Neural cell (in vitro differentiated cells): ENCODE results near the gene MRPS35. TPM values are rescaled to one million over a fixed set of nuclear protein-coding genes. Genes with fewer than 3 reads are reported as not detected.

Source experiments
- H2AFZ ChIP-seq: fragments of 200-600, 300-800 bp; sonication (generic), shearing (Covaris generic); 2 replicates; pipeline ENCODE4 v1.6.0; 2014; ENCODE audit warnings: low read depth, mild to moderate bottlenecking, antibody characterized with exemption, low read length, moderate library complexity
- H3F3A ChIP-seq: fragments of 200-600 bp; shearing (Covaris generic); 2 replicates; pipeline ENCODE4 v1.6.1; 2016; ENCODE audit warnings: mild to moderate bottlenecking, moderate library complexity, mixed read lengths, antibody characterized with exemption, low read length; ENCODE audit not compliant: insufficient read depth, poor library complexity, severe bottlenecking
- H3K27ac ChIP-seq: fragments of 200-600, 300-800 bp; sonication (generic), shearing (Covaris generic); 2 replicates; pipeline ENCODE4 v1.5.1; 2014; ENCODE audit warnings: mild to moderate bottlenecking, low read length, moderate library complexity
- H3K27me3 ChIP-seq: fragments of 300-800, 200-600 bp; sonication (generic), shearing (Covaris generic); 2 replicates; pipeline ENCODE4 v1.6.0; 2014; ENCODE audit warnings: mild to moderate bottlenecking, low read depth, low read length, moderate library complexity; ENCODE audit not compliant: insufficient read depth
- H3K36me3 ChIP-seq: fragments of 300-800, 200-600 bp; sonication (generic), shearing (Covaris generic); 2 replicates; pipeline ENCODE4 v1.5.1; 2014; ENCODE audit warnings: mild to moderate bottlenecking, antibody characterized with exemption, low read length, moderate library complexity; ENCODE audit not compliant: insufficient read depth
- H3K4me2 ChIP-seq: fragments of 300-800, 200-600 bp; sonication (generic), shearing (Covaris generic); 2 replicates; pipeline ENCODE4 v1.6.0; 2014; ENCODE audit warnings: mild to moderate bottlenecking, low read length
- H3K4me3 ChIP-seq: fragments of 300-800, 200-600 bp; sonication (generic), shearing (Covaris generic); 2 replicates; pipeline ENCODE4 v1.5.1; 2014; ENCODE audit warnings: mild to moderate bottlenecking, low read length, moderate library complexity
- H3K79me2 ChIP-seq: fragments of 200-600 bp; shearing (Covaris generic); replicated peaks from 2 replicates; pipeline ENCODE4 v1.6.0; 2014; ENCODE audit warnings: mild to moderate bottlenecking, low read length, moderate library complexity; ENCODE audit not compliant: insufficient read depth
- H3K9ac ChIP-seq: fragments of 300-800, 200-600 bp; sonication (generic), shearing (Covaris generic); 2 replicates; pipeline ENCODE4 v1.6.1; 2016; ENCODE audit warnings: mild to moderate bottlenecking, low read length, mixed read lengths
- H3K9me2 ChIP-seq: fragments of 200-600 bp; shearing (Covaris generic); 2 replicates; pipeline ENCODE4 v1.6.1; 2016; ENCODE audit warnings: mild to moderate bottlenecking, low read length, mixed read lengths; ENCODE audit not compliant: insufficient read depth
- H3K9me3 ChIP-seq: fragments of 200-600, 300-800 bp; sonication (generic), shearing (Covaris generic); 2 replicates; pipeline ENCODE4 v1.6.1; 2016; ENCODE audit warnings: mild to moderate bottlenecking, mixed run types, low read length, moderate library complexity, mixed read lengths
- H4K20me1 ChIP-seq: fragments of 200-600 bp; shearing (Covaris generic); 2 replicates; pipeline ENCODE4 v1.6.1; 2016; ENCODE audit warnings: mild to moderate bottlenecking, mixed run types; ENCODE audit not compliant: insufficient read depth
- CTCF ChIP-seq: fragments of 450-650 bp; IDR thresholded peaks from 2 replicates; pipeline ENCODE4 v1.5.1; 2014; ENCODE audit warnings: antibody characterized with exemption, mild to moderate bottlenecking, moderate library complexity; ENCODE audit not compliant: poor library complexity, severe bottlenecking
- EP300 ChIP-seq: fragments of 450-650 bp; conservative IDR thresholded peaks from 2 replicates; pipeline ENCODE4 v1.6.1; 2014; ENCODE audit warnings: antibody characterized with exemption, mild to moderate bottlenecking, moderate library complexity; ENCODE audit not compliant: poor library complexity, severe bottlenecking
- EZH2 ChIP-seq: fragments of 200-600, 300-800 bp; shearing (Covaris generic), sonication (generic); IDR thresholded peaks from 2 replicates; pipeline ENCODE4 v1.6.1; 2014; ENCODE audit warnings: antibody characterized with exemption, low read length, borderline replicate concordance, mild to moderate bottlenecking; ENCODE audit not compliant: insufficient read depth, poor library complexity, severe bottlenecking
- MXI1 ChIP-seq: fragments of 450-650 bp; conservative IDR thresholded peaks from 2 replicates; pipeline ENCODE4 v1.6.1; 2014; ENCODE audit warnings: antibody characterized with exemption, mild to moderate bottlenecking; ENCODE audit not compliant: poor library complexity, severe bottlenecking
- POLR2AphosphoS5 ChIP-seq: IDR thresholded peaks from 2 replicates; pipeline ENCODE4 v1.6.1; 2012
- RAD21 ChIP-seq: fragments of 450-650 bp; conservative IDR thresholded peaks from 2 replicates; pipeline ENCODE4 v1.6.1; 2014; ENCODE audit warnings: antibody characterized with exemption, mild to moderate bottlenecking, moderate library complexity
- REST ChIP-seq: IDR thresholded peaks from 2 replicates; pipeline ENCODE4 v1.6.1; 2012; ENCODE audit warnings: borderline replicate concordance
- SMC3 ChIP-seq: fragments of 450-650 bp; conservative IDR thresholded peaks from 2 replicates; pipeline ENCODE4 v1.6.1; 2014; ENCODE audit warnings: antibody characterized with exemption, mild to moderate bottlenecking, moderate library complexity; ENCODE audit not compliant: poor library complexity
- TAF1 ChIP-seq: IDR thresholded peaks from 2 replicates; pipeline ENCODE4 v1.6.1; 2012; ENCODE audit warnings: low read depth
- polyA plus RNA-seq: library from polyadenylated mRNA; depleted of rRNA; stranded (reverse); fragments of >200 nt; gene quantifications from 2 replicates; pipeline ENCODE4 v1.2.3, GENCODE V29; 2014

The MRPS35 gene
- polyA plus RNA-seq, 1 donor from 2014 or later = 105 TPM

GRCh38 chr12:27762757-27763156 is 52.1 kb downstream of the MRPS35 start:
- H3K27ac ChIP-seq = no peak overlapping the region
- TF ChIP-seq EZH2 (no peak), TAF1 (no peak), EP300 (no peak), REST (no peak), POLR2AphosphoS5 (no peak), CTCF (no peak), MXI1 (no peak), RAD21 (no peak), SMC3 (no peak)
- H3F3A ChIP-seq = no peaks in the 10 kb centered on the region
- no peaks in the 10 kb centered on the region for H3K36me3 ChIP-seq
- H3K9me2 ChIP-seq = no peaks in the 10 kb centered on the region
- no peak overlapping the region for H3K9ac ChIP-seq
- no peak overlapping the region for H3K4me2 ChIP-seq
- H3K79me2 ChIP-seq = no peaks in the 10 kb centered on the region
- no peak overlapping the region for H2AFZ ChIP-seq
- H3K4me3 ChIP-seq = no peak overlapping the region
- no peaks in the 10 kb centered on the region for H4K20me1 ChIP-seq
- no peaks in the 10 kb centered on the region for H3K27me3 ChIP-seq
- no peaks in the 10 kb centered on the region for H3K9me3 ChIP-seq

GRCh38 chr12:27766587-27766986 is 56.0 kb downstream of the MRPS35 start:
- Histone ChIP-seq H3K27ac (no peak overlapping the region), H3K27me3 (no peaks in the 10 kb centered on the region), H3K36me3 (no peaks in the 10 kb centered on the region), H3K9ac (no peak overlapping the region), H3K79me2 (no peaks in the 10 kb centered on the region), H2AFZ (no peak overlapping the region), H3K4me3 (no peak overlapping the region), H3F3A (no peaks in the 10 kb centered on the region), H3K9me3 (no peaks in the 10 kb centered on the region), H3K9me2 (no peaks in the 10 kb centered on the region), H4K20me1 (no peaks in the 10 kb centered on the region), H3K4me2 (no peak overlapping the region)
- TF ChIP-seq POLR2AphosphoS5 (no peak), CTCF (no peak), EP300 (no peak), RAD21 (no peak), MXI1 (no peak), REST (no peak), TAF1 (no peak), SMC3 (no peak), EZH2 (no peak)
